Nephron (organoid): Measurements from ENCODE around the gene DGCR8.
A peak's percentile ranks its signal among the peaks of the same experiment; 100 is the strongest.

Experiments
- H3K27ac Mint-ChIP-seq, 3 experiments: 2 replicates each; pipeline ENCODE4 v1.8.0; 2020; ENCODE audit warnings: mixed read lengths in 3 of 3, mild to moderate bottlenecking in 2 of 3, moderate library complexity in 1 of 3
- H3K27me3 Mint-ChIP-seq: 2 replicates; pipeline ENCODE4 v1.8.0; 2021; ENCODE audit warnings: low read depth, mild to moderate bottlenecking, moderate library complexity, mixed read lengths
- H3K36me3 Mint-ChIP-seq: 2 replicates; pipeline ENCODE4 v1.8.0; 2020; ENCODE audit warnings: low read depth, mixed read lengths
- H3K4me1 Mint-ChIP-seq: 2 replicates; pipeline ENCODE4 v1.8.0; 2020; ENCODE audit warnings: mixed read lengths
- H3K4me3 Mint-ChIP-seq, 3 experiments: 2 replicates each; pipeline ENCODE4 v1.8.0; 2020; ENCODE audit warnings: mild to moderate bottlenecking in 3 of 3, mixed read lengths in 3 of 3, moderate library complexity in 2 of 3
- H3K9me3 Mint-ChIP-seq: 2 replicates; pipeline ENCODE4 v1.8.0; 2020; ENCODE audit warnings: mixed read lengths
- CTCF ChIP-seq, 3 experiments: fragments of 200-600 bp; sonication (generic); IDR thresholded peaks; one replicate each; pipeline ENCODE4 v1.5.0; 2021; ENCODE audit warnings: antibody characterized with exemption in 3 of 3; ENCODE audit not compliant: unreplicated experiment in 3 of 3

Gene DGCR8

GRCh38 chr22:20058989-20059770, 20.9 kb upstream of the DGCR8 start:
- no peaks in the 10 kb centered on the region for H3K9me3 Mint-ChIP-seq
- H3K4me3 Mint-ChIP-seq: no peak overlapping the region
- H3K36me3 Mint-ChIP-seq: no peaks in the 10 kb centered on the region
- peak overlapping the region; percentile 19 to 57 (median 28) for H3K27ac Mint-ChIP-seq
- peaks cover 10% of the 10 kb centered on the region for H3K4me1 Mint-ChIP-seq
- H3K27me3 Mint-ChIP-seq: no peaks in the 10 kb centered on the region
- TF ChIP-seq CTCF (IDR thresholded peaks at IDR 0.05; ENCODE audit: unreplicated experiment in 3 of 3): no peak

- no peak overlapping the region for H3K27ac Mint-ChIP-seq
- H3K4me3 Mint-ChIP-seq: no peak overlapping the region
- no peaks in the 10 kb centered on the region for H3K36me3 Mint-ChIP-seq
- H3K4me1 Mint-ChIP-seq: peaks cover 10% of the 10 kb centered on the region
- no peaks in the 10 kb centered on the region for H3K9me3 Mint-ChIP-seq
- no peak for TF ChIP-seq CTCF (IDR thresholded peaks at IDR 0.05; ENCODE audit: unreplicated experiment in 3 of 3)
- no peaks in the 10 kb centered on the region for H3K27me3 Mint-ChIP-seq
Observed at GRCh38 chr22:20060700-20061480, 19.2 kb upstream of the DGCR8 start.

GRCh38 chr22:20061481-20061861, 18.6 kb upstream of the DGCR8 start:
- Mint-ChIP-seq H3K4me3 (no peak overlapping the region), H3K9me3 (no peaks in the 10 kb centered on the region), H3K4me1 (peaks cover 10% of the 10 kb centered on the region), H3K36me3 (no peaks in the 10 kb centered on the region), H3K27me3 (no peaks in the 10 kb centered on the region), H3K27ac (no peak overlapping the region)
- no peak for TF ChIP-seq CTCF (IDR thresholded peaks at IDR 0.05; ENCODE audit: unreplicated experiment in 3 of 3)

GRCh38 chr22:20062043-20062765, 17.8 kb upstream of the DGCR8 start:
- no peak for TF ChIP-seq CTCF (IDR thresholded peaks at IDR 0.05; ENCODE audit: unreplicated experiment in 3 of 3)
- no peak overlapping the region for H3K27ac Mint-ChIP-seq
- no peaks in the 10 kb centered on the region for H3K36me3 Mint-ChIP-seq
- H3K9me3 Mint-ChIP-seq: no peaks in the 10 kb centered on the region
- no peaks in the 10 kb centered on the region for H3K27me3 Mint-ChIP-seq
- H3K4me3 Mint-ChIP-seq: no peak overlapping the region
- H3K4me1 Mint-ChIP-seq: peaks cover 10% of the 10 kb centered on the region

- Mint-ChIP-seq H3K27ac (no peak overlapping the region), H3K36me3 (no peaks in the 10 kb centered on the region), H3K4me1 (peaks cover 10% of the 10 kb centered on the region), H3K4me3 (no peak overlapping the region), H3K9me3 (no peaks in the 10 kb centered on the region), H3K27me3 (no peaks in the 10 kb centered on the region)
- no peak for TF ChIP-seq CTCF (IDR thresholded peaks at IDR 0.05; ENCODE audit: unreplicated experiment in 3 of 3)
Observed at GRCh38 chr22:20062766-20063083, 17.3 kb upstream of the DGCR8 start.
